Measurements from ENCODE around the gene APCDD1.
"Not testable (repeated sequence)": the region's sequence is repeated elsewhere in the genome, so short reads cannot be mapped to it uniquely, and the experiment has no call there.

The APCDD1 gene

DNA sequence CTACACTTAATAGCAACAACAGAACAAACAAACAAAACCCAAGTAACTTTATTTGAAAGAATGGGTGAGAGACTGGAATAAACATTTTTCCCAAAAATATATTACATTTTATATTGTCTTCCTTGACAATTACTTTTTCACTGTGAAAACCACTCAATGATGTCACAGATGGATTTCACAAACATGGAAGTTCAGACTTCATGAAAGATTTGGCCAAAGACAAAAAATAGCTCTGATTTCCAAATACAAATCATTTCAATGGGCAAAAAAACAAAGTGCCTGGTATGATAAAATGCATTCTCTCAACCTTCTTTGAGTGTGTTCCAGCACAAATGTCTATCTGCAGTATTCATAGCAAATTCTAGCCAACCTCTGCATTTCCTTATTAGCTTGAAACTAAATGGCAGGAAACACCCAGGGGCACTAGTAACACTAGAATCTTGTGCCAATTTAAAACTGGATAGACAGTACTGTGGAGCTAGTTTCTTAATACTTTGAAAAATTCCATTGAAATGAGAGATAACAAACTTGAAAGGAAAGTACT lies 42.8 kb downstream of the APCDD1 start:
- no peak for DNase-seq

- no peak for DNase-seq
These were observed 44.8 kb downstream of the APCDD1 start for GRCh38 chr18:10499230-10499629.

DNA sequence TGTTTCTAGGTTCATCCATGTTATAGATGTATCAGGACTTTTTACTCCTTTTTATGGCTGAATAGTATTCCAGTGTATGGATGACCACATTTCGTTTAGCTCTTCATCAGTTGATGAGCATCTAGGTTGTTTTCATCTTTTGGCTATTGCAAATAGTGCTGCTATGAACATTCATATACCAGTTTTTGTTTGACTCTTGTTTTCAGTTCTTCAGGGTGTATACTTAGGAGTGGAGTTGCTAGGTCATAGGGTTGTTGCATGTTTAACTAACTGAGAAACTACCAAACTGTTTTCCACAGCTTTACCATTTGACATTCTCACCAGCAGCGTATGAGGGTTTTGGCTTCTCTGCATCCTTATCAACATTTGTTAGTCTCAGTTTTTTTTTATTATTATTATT lies 45.6 kb downstream of the APCDD1 start:
- DNase-seq = no peak

- no peak for DNase-seq
These were observed 50.3 kb downstream of the APCDD1 start for GRCh38 chr18:10504723-10505122.

DNA sequence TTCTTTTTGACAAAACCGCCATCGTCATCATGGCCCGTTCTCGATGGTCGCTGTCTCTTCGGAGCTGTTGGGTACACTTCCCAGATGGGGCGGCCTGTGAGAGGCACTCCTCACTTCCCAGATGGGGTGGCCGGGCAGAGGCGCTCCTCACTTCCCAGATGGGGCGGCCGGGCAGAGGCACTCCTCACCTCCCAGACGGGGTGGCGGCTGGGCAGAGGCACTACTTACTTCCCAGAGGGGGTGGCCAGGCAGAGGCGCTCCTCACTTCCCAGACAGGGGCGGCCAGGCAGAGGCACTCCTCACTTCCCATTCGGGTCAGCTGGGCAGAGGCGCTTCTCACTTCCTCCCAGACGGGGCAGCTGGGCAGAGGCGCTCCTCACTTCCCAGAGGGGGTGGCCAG lies 51.5 kb downstream of the APCDD1 start:
- DNase-seq = not testable (repeated sequence)

DNA sequence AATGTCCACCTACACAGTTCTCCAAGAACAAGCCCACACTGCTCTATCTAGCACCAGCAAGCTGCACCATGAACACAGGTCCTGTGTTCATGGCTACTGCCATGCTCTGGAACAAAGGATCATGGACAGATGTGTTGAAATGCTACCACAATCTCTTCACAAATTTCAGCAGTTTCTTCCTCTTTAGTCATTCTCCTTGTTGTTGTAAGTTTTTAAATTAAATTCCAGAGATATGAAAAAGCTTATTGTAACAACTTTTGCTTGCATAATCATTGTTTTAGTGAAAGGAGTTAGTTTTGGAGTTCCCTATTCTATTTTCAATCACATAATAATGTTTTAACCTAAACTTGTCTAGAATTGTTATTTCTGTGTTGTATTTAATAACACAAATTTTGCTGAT lies 54.2 kb downstream of the APCDD1 start:
- no peak for DNase-seq

DNA sequence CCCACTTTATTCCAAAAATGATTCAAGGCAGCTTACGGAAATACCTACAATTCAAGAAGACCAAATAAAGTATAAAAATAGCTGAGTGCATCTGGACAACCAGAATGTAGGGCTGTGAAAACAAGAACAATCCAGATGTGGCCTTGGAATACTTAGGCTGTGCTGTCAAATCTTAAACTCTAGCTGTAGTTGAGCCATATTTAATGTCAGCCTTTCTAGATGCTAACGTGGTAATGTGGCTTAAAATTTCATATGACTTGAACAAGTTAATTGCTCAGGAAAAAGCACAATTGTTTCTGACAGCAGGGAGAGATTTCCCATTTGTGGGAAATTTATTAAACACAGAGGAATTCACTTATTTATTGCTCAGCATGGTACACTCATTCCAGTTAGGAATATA lies 56.8 kb downstream of the APCDD1 start:
- DNase-seq = no peak

GRCh38 chr18:10514082-10514481 lies 59.6 kb downstream of the APCDD1 start:
- DNase-seq = no peak

DNA sequence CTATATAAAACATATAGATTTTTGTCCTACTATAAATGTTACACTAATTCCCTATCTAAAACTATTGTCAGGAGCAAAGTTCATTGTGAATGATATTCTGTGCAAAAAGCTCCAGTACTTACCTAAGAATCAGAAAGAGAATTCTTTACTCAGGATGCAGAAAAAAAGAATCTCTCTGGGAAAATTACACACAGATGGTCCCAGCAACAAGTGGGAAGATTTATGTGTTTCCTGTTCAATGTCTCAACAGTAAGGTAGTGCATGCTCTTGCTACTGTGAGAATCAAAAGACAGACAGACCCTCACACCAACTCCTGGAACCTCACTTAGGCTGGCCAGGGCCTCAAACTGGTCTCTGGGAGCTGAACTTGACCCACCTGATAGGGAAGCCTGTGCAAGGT lies 60.2 kb downstream of the APCDD1 start:
- no peak for DNase-seq

DNA sequence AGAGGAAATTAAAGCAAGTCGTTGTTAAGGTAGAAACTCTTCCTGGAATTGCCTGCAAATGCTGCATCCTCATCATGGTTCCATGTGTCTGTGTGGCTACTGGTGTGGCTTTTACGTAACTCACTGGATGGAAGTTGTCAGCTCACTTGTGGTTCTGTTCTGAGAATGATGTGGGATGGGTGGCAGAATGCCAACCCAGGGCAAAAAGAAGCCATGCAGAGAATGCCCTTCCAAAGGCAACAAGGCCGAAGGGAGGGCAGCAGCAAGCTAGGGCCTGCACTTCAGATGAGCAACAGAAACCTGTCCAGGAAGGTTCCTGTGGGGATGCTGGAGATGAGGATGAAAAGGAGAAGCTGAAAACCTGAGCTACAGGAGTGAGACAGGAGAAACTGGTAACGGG lies 61.0 kb downstream of the APCDD1 start:
- DNase-seq = no peak

DNA sequence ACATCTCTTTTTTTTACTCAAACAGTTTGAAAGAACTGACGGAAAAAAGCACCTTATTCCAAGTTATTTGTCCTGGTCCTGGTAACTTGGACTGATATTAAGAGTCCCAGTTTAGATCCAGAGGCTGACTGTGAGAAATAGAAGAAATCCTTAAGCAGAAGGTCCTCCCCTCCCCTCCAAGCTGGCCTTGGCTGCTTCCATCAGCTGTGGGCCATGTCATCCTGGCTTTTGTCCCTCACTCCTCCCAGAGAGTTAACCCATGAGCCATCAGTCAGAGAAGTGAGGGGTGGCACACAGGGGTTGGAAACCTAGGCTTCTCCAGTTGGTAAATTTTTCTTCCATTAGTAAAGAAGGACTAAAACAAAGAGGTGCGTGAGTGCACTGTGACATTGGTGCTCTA lies 61.6 kb downstream of the APCDD1 start:
- DNase-seq = no peak

DNA sequence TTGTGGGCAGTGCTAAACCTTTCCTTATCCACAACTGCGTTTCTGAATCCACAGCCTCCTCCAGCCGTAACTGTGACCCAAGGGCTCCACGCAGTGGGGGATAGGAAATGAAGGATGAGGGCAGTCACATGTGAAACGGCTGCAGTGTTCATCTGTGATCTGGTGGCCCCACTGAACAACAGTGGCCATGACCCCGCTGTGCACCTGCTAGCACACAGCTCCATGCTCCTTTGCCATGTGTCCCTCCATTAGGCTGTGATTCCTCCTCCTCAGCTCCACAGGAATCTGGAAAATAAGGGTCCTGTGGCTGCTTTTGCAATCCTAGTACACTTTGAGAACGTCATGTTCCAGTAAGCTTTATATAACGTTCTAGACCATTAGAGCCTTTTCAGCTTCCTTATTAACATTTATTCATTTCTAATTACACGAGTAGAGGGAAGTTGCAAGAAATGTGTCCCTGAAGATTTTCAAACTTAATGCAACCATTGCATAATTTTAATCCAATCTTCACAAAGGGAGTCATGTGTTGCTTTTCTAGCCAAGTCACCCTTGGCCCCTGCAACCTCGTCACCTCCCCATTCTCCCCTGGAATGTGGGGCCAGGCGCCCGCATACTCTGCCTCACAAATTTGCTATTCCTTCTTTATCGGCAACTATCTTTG lies 64.3 kb downstream of the APCDD1 start:
- no peak for DNase-seq

- DNase-seq = no peak
These were observed 64.9 kb downstream of the APCDD1 start for GRCh38 chr18:10519366-10519765.

DNA sequence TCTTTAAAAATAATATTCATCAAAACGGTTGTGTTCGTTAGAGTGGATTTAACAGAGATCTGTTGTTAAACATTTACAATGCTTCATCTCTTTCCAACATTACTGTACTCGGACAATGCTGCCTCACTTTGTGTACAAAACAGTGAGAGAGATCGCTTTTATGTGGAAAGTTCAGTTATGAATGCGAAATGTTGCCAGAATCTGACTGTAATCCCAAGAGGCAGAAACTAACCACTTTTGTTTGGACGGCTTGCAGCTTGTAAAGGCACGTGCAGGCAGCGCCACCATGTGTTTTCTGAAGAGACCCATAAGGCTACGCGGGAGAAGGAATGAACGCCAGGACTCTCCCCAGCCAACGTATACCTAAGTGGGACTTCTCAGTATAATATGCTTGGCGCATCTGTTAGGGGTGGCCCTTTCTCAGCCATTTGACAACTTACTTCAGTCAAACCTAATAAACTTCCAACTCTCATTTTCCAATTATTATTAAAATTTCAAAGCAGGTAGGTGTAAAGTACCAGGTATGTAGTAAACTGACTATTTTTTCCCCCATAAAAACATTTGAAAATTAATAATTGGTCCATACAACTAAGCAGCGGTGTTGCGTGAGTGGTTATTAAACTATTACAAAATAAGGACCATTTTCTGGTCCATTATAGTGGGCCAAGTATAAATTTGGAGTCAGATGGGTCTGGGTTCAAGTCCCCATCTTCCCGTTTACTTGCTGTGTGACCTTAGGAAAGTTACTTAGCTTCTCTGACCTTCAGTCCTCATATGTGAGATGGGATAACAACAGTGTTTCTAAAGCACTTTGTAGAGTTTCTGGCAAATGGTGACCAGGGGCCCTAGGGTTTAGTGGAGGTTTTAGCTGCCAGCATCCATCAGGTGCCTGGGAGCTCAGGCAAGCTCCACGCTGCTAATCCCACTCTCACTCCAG lies 65.8 kb downstream of the APCDD1 start:
- DNase-seq = peak; percentile 61 to 70

DNA sequence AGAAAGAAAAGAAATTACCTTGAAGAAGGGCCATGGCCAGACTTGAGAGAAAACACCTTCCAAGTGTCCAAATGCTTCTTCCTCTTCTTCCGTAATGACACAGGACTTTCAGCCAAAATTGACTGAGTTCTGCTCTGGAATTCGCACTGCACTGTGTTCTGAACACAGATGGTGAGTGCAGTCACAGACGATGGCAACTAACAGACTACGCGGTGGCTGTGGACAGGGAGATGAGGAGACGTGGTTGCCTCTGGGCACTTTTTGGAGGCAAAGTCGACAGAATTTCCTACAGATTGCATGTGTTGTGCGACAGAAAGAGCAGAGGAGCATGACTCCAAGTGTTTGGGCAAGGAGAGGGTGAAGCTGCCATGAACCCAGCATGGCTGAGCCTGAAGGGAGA lies 67.1 kb downstream of the APCDD1 start:
- DNase-seq = no peak

DNA sequence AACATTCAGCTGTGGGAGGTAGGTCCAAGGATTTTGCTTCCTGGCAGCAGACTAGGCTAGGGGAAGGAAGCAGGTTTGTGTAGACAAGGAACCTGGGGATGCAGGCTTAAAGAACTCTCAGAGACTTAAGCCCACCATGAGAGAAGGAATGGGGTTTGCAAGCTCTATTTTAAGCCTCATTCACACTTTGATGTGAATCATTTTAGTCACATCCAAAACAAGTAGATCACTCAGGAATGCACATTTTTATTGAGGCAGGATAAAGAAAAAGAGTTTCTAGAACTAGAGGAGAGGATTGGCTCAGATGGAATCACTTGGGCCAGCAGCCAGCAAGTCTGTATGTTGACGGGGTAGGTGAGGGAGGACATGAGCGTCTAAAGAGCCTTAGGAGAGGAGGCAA lies 68.1 kb downstream of the APCDD1 start:
- DNase-seq = no peak

- no peak for DNase-seq
These were observed 69.1 kb downstream of the APCDD1 start for GRCh38 chr18:10523544-10523943.

DNA sequence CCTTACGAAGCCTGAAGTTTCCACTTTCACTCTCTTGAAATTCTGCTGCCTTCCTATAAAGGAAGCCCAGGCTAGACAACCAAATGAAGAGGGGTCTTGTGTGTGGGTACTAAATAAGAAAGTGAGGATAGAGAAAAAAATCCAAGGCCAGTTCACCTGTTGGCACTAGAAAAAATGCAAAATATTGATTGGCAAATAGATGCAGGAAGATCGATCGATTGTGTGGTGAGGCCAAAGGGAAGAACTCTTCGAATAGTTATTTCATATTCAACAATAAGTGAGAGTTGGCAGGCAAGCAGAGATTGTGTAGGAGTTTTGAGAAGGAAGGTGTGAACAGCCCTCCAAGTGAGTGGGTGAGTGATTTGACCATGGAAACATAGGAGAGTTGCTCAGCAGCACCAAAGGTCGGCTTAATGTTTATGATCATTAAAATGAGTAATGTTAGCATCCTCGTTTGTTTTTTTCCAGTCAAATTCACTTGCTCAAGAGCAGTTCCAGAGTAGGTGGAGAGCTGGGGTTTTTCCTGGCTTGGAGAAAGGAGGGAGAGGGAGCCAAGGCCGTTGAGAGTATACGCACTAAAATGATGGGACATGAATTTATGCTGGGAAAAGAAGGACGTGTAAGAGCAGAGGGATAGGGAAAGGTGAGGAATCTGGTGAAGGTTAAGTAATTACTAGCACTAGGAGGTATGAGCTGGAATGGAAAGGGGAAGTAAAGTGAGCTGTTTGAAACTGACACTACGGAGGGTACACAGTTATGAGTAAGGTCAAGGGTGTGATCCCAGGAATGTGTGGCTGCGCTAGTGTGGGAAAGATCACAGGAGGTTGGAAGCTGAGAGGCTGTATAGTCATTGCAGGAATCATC lies 70.3 kb downstream of the APCDD1 start:
- DNase-seq = no peak

DNA sequence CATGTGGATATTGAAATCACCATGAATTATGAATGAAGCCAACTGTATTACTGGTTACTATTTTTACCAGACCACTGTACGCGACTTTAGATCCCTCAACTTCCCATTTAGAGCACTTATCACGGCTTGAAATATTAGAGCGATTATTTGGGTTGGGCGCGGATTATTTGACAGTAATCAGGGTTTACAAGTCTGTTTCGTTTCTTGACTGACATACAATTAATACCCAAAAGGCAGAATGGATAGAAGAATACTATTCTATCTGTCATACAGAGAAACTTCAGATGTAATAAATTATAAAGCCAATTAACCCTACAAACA lies 70.9 kb downstream of the APCDD1 start:
- DNase-seq = no peak

DNA sequence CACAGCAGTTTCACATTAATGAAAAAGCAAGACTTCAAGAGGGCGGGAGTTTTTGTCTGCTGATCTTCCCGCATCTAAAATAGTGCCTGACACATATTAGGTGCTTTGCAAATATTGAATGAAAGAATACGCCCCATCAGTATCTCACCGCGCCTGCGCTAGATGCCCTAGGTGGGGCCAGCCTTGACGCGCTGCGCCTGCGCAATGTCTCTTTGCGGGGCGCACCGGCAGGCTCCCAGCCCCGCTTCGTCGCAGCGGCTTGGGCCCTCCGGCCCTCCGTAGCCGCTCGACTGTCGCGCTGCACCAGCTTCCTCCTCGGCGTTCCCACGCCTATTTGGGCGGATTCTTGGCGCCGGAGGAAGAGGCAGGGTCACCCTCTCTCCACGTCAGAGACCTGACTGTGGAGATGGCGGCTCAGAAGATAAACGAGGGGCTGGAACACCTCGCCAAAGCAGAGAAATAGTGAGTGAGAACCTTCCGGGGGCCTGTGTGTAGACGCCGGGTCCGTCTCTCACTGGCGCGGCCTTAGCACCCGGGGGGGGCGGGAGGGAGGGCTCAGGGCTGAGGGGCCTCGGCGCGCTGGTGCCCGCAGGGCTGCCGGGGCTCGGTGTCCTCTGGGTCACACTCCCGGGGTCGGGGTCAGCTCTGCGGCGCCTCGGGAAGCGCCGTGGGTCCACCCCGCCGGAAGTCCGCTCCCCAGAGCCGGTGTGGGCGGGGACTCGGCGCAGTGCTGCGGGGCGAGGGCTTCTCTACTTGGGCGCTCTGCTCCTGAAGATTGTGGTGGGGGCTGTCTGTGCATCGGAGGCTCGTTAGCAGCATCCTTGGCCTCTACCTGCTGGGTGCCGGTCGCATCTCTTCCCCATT lies 71.5 kb downstream of the APCDD1 start, which contains the start of gene NAPG:
Gene NAPG (plus strand): TSS at position 331 of the 864 bp plus-strand sequence. CDS start 76 bp downstream, at position 407.
- peak; percentile 89 to 93 for DNase-seq

DNA sequence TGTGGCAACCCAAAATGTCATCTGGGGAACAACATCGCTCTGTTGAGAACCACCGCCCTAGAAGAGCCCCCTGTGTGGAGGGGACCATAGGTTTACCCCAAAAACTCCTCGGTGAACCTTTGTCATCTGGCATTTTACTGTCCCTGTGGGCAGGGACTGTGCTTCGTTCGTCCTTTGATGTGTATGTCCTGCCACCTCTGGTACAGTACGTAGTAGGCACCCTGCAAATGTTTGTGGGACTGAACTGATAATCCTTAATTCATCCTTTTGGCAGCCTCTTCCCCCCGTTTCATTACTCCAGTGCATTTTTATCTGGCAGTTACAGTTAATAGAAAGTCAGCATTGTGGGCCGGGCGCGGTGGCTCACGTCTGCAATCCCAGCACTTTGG lies 72.1 kb downstream of the APCDD1 start:
- DNase-seq = no peak

GRCh38 chr18:10528439-10528838 lies 74.0 kb downstream of the APCDD1 start:
- DNase-seq = no peak
